GM06990 (cell line): ENCODE data around the gene HMHB1.

Experiments used
- DNase-seq: peaks from one replicate; pipeline ENCODE4 v3.0.0-alpha.2; 2011; ENCODE audit not compliant: insufficient read length; ENCODE audit errors: extremely low read depth
- H3K27me3 ChIP-seq: replicated peaks from 2 replicates; pipeline ENCODE4 v1.6.0; 2011; ENCODE audit warnings: low read length; ENCODE audit not compliant: control insufficient read depth, insufficient read depth
- H3K36me3 ChIP-seq: 2 replicates; pipeline ENCODE4 v1.5.1; 2011; ENCODE audit warnings: low read length; ENCODE audit not compliant: control insufficient read depth, insufficient read depth
- H3K4me3 ChIP-seq: replicated peaks from 2 replicates; pipeline ENCODE4 v1.5.1; 2011; ENCODE audit warnings: low read depth, mild to moderate bottlenecking, control low read depth, low read length
- CTCF ChIP-seq: IDR thresholded peaks from 2 replicates; pipeline ENCODE4 v1.5.1; 2011; ENCODE audit warnings: low read length, control low read depth, mild to moderate bottlenecking, inconsistent platforms; ENCODE audit not compliant: insufficient read depth, poor library complexity, severe bottlenecking

The HMHB1 gene

GRCh38 chr5:143793249-143793648, 18.7 kb upstream of the HMHB1 start:
- no peaks in the 10 kb centered on the region for H3K27me3 ChIP-seq
- no peak overlapping the region for H3K4me3 ChIP-seq
- no peak for DNase-seq
- no peaks in the 10 kb centered on the region for H3K36me3 ChIP-seq
- no peak for TF ChIP-seq CTCF

DNA sequence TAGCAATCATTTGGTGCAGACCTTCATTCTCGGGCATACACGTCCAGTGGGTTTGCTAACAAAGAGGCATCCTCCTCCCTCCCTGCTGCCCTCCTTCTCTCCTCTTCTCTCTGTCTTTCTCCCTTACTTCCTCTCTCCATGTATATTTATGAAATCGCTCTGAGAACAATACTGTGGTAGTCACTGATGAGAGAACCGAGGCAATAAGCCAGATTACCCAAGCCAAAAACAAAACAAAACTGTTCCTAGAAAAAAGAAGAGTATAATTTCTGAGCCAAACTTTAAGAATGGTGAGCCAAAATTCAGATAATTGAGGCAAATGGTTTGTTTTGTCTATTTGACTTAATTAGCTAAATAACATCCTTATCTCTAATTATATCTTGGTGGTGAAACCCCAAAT, 15.8 kb upstream of the HMHB1 start:
- no peak for DNase-seq
- H3K36me3 ChIP-seq, result no peaks in the 10 kb centered on the region
- H3K27me3 ChIP-seq, result no peaks in the 10 kb centered on the region
- no peak overlapping the region for H3K4me3 ChIP-seq
- no peak for TF ChIP-seq CTCF

GRCh38 chr5:143796753-143797152, 15.2 kb upstream of the HMHB1 start:
- Histone ChIP-seq H3K27me3 (no peaks in the 10 kb centered on the region), H3K36me3 (no peaks in the 10 kb centered on the region), H3K4me3 (no peak overlapping the region)
- no peak for TF ChIP-seq CTCF
- no peak for DNase-seq

- H3K27me3 ChIP-seq, result no peaks in the 10 kb centered on the region
- no peak overlapping the region for H3K4me3 ChIP-seq
- TF ChIP-seq CTCF, result no peak
- H3K36me3 ChIP-seq, result no peaks in the 10 kb centered on the region
- no peak for DNase-seq
Observed at GRCh38 chr5:143800715-143801114, 11.2 kb upstream of the HMHB1 start.

DNA sequence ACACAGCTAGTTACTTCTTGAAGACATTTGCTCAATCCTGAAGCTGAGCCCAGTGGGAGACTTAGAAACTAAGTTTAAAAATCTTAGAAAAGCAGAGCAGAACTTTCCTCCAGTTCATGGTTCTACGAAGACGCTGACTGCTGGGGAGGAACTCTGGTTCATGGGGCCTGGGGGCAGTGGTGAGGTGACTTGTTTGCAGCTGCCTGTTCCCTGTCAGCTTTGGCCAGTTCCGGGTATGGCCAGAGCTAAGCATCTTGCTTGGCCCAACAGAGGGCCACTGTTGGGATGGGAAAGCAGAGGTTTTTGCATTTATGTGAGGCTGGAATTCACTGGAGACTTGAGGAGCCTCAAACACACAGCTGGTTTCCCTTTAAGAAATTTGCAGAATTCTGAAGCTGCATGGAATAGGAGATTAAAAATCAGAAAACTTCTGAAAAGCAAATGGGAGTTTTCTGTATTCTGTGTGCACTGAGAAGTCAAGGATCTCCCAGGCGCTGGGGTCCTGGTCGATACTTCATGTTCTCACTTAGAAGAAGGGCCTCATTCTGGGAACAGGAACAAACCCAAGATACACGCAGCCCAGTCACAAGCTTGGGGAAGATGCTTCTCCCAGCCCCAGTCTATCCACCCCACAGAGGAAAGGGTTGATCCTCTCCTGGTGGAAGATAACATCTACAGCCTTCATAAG, 10.6 kb upstream of the HMHB1 start:
- H3K27me3 ChIP-seq, result no peaks in the 10 kb centered on the region
- H3K4me3 ChIP-seq, result no peak overlapping the region
- no peak for DNase-seq
- TF ChIP-seq CTCF, result no peak
- H3K36me3 ChIP-seq, result no peaks in the 10 kb centered on the region

GRCh38 chr5:143805861-143806260, 6.1 kb upstream of the HMHB1 start:
- no peak for TF ChIP-seq CTCF
- H3K36me3 ChIP-seq, result no peaks in the 10 kb centered on the region

More at GRCh38 chr5:143805861-143806260, 6.1 kb upstream of the HMHB1 start:
- no peak overlapping the region for H3K4me3 ChIP-seq
- no peak for DNase-seq
- no peaks in the 10 kb centered on the region for H3K27me3 ChIP-seq
